ENCODE data around the gene TEPSIN.

GRCh38 chr17:81282876-81283275, 44.0 kb upstream of the TEPSIN start:
- no peak for TF ChIP-seq OSR1 (CRISPR knock-in tag; IDR thresholded peaks at IDR 0.05)
- TF ChIP-seq ZFP30 (CRISPR knock-in tag; IDR thresholded peaks at IDR 0.05) = no peak
- no peak for TF ChIP-seq CSDC2 (CRISPR knock-in tag; IDR thresholded peaks at IDR 0.05)
- no peak for TF ChIP-seq ZNF8 (CRISPR knock-in tag; IDR thresholded peaks at IDR 0.05)

Measured in SK-N-SH treated with all-trans-retinoic acid at 6 μM for 48 hours (cell line).